ENCODE data around the gene MBD3L3. TPM values are rescaled to one million over a fixed set of nuclear protein-coding genes. Genes with fewer than 3 reads are reported as not detected.
A peak's percentile ranks its signal among the peaks of the same experiment; 100 is the strongest.
"Not testable (repeated sequence)": the region's sequence is repeated elsewhere in the genome, so short reads cannot be mapped to it uniquely, and the experiment has no call there.

The MBD3L3 gene
- total and polyA plus RNA-seq, 8 donors: not detected

- FAIRE-seq; DNase-seq; H3K27ac ChIP-seq; H3K4me3 ChIP-seq; H3K36me3 ChIP-seq; intact Hi-C loops (cut with DNase I); H3K27me3 ChIP-seq; H3K9me3 ChIP-seq; H3K4me1 ChIP-seq; ATAC-seq: not testable (repeated sequence)
- no CpG with 5 or more reads among the region's 1 CpG for WGBS, 2 donors
Measured at GRCh38 chr19:7028790-7029189, 29.7 kb downstream of the MBD3L3 start.

DNA sequence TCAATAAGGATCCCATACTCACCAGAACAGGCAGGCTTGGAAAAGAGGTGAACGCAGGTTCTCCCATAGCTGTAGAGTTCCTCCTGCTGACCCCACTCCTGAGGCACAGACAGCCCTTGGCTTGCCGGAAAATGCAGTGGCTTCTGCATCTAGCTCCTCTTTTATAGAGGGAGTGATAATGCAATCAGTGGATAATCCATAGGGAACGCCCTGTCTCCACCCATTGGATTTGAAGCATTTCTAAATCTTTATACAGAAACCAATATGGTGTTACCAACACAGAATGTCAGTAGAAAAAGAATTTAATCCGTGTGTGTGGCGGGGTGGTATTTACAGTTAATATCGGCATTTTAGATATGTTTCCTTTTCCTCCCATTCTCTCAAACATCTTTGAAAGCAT lies 37.1 kb downstream of the MBD3L3 start, which contains the start of gene MBD3L2B:
MBD3L2B (minus strand) TSS at position 101 of the 400 bp plus-strand sequence; CDS start at position 67, 34 bp downstream.
- no CpG with 5 or more reads among the region's 6 CpGs for WGBS, 2 donors
- H3K4me3 ChIP-seq; H3K4me1 ChIP-seq; H3K27ac ChIP-seq; H3K27me3 ChIP-seq; H3K36me3 ChIP-seq; intact Hi-C loops (cut with DNase I); ATAC-seq; DNase-seq; FAIRE-seq; H3K9me3 ChIP-seq: not testable (repeated sequence)

DNA sequence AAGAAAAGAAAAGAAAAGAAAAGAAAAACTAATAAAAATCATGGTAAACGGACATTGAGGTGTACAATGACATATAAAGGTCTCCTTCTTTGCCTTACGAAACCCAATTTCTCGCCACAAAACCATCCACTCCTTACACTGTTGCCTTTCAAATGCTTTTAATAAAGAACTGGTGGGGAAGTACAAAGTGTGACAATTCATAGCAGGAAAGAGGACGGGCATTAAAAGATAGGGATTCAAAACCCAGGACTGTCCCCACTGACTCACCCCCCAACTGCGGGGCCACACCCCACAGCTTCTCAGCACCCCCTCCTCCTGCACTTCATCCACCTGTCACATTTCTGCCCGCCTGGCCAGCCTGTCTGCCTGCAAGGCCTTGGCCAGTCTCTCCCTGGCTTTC lies 39.6 kb downstream of the MBD3L3 start:
- Histone ChIP-seq H3K27ac (no peak overlapping the region), H3K9me3 (no peaks in the 10 kb centered on the region), H3K27me3 (no peaks in the 10 kb centered on the region), H3K4me1 (no peaks in the 10 kb centered on the region), H3K4me3 (no peak overlapping the region), H3K36me3 (no peaks in the 10 kb centered on the region)
- no peak for DNase-seq
- intact Hi-C loops (cut with DNase I): no loop called here
- TF ChIP-seq, protein P1, sequence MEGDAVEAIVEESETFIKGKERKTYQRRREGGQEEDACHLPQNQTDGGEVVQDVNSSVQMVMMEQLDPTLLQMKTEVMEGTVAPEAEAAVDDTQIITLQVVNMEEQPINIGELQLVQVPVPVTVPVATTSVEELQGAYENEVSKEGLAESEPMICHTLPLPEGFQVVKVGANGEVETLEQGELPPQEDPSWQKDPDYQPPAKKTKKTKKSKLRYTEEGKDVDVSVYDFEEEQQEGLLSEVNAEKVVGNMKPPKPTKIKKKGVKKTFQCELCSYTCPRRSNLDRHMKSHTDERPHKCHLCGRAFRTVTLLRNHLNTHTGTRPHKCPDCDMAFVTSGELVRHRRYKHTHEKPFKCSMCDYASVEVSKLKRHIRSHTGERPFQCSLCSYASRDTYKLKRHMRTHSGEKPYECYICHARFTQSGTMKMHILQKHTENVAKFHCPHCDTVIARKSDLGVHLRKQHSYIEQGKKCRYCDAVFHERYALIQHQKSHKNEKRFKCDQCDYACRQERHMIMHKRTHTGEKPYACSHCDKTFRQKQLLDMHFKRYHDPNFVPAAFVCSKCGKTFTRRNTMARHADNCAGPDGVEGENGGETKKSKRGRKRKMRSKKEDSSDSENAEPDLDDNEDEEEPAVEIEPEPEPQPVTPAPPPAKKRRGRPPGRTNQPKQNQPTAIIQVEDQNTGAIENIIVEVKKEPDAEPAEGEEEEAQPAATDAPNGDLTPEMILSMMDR (IDR thresholded peaks at IDR 0.05): no peak
- 54 to 70% methylated on average over 6 of the region's 6 CpGs for WGBS, 2 donors
- no peak for ATAC-seq
- FAIRE-seq: no peak

DNA sequence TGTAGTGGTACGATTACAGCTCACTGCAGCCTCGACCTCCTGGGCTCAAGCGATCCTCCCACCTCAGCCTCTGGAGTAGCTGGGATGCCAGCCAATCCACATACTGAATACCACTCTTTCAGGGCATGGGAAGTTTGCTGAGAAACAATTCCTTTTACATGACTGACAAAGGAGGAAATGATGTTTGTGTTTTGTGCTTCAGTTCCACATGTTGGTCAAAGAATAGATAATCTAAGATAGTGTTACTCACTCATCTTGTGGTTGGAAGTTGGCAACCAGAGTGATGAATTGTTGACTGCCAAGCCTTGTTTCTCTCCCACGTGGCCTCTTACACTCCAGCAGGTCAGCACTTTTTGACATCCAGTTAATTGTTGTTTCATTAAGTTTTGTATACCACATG lies 44.8 kb downstream of the MBD3L3 start:
- intact Hi-C loops (cut with DNase I): no loop called here
- DNase-seq: no peak
- TF ChIP-seq, protein P1 (IDR thresholded peaks at IDR 0.05): no peak
- no peak overlapping the region for H3K4me3 ChIP-seq
- H3K27me3 ChIP-seq: no peaks in the 10 kb centered on the region
- no peaks in the 10 kb centered on the region for H3K9me3 ChIP-seq
- peak in 1 of 4 donors; percentile 50 for ATAC-seq
- no peaks in the 10 kb centered on the region for H3K4me1 ChIP-seq
- 52 to 55% methylated on average over 4 of the region's 4 CpGs for WGBS, 2 donors
- no peak overlapping the region for H3K27ac ChIP-seq
- H3K36me3 ChIP-seq: no peaks in the 10 kb centered on the region
- no peak for FAIRE-seq

- intact Hi-C loops (cut with DNase I): no loop called here
Measured at GRCh38 chr19:7010722-7011593, 47.5 kb downstream of the MBD3L3 start.

More at GRCh38 chr19:7010722-7011593, 47.5 kb downstream of the MBD3L3 start:
- no peak for FAIRE-seq
- no peak overlapping the region for H3K4me3 ChIP-seq
- 62 to 81% methylated on average over 12 of the region's 12 CpGs for WGBS, 2 donors
- no peak for DNase-seq
- TF ChIP-seq, protein P1 (IDR thresholded peaks at IDR 0.05): no peak
- no peaks in the 10 kb centered on the region for H3K9me3 ChIP-seq
- H3K36me3 ChIP-seq: no peaks in the 10 kb centered on the region
- no peak overlapping the region for H3K27ac ChIP-seq
- no peaks in the 10 kb centered on the region for H3K4me1 ChIP-seq
- no peaks in the 10 kb centered on the region for H3K27me3 ChIP-seq
- no peak for ATAC-seq
